GM19395 (cell line): ENCODE measurements around the gene UBL3.

Experiments used
- ATAC-seq: cut with Tn5 transposase; IDR thresholded peaks from one replicate; pipeline ENCODE4 v1.9.1; 2021; ENCODE audit warnings: mild to moderate bottlenecking, moderate library complexity; ENCODE audit not compliant: unreplicated experiment

The UBL3 gene

DNA sequence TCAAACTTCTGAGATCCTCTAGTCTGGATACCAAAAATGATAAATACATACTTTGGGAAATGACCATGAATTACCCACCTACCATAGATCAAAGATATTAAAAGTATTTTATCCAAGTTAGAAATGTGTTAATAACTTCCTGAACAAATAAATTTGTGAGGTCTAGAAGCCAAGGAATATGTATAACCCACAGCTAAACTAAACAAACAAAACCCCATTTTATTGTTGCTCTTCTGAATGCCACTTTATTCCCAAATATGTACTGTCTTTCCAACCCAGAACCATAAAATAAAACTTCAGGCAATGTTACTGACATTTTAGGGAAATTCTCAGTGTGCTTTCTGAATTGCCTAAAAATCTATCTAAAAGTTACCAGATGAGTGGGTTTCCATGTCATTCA is 35.1 kb downstream of the UBL3 start:
- no peak for ATAC-seq

DNA sequence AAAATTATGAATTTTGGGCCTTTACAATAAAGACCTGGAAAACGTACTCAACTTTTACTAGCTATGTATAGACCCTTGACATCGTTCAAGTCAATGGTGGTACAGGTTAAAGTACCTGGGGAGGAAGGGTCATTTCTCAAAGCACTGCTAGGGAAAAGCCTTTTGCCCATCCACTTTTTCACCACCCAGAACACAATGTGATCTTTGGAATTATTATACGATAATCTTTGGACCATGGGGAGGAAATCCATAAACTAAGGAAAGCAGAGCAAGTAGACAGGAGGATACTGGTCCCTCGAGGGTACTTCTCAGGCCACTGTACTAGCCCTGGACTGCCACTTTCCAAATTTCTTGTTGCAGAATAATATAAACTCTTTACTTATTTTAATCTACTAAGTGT is 39.5 kb downstream of the UBL3 start:
- ATAC-seq = no peak

DNA sequence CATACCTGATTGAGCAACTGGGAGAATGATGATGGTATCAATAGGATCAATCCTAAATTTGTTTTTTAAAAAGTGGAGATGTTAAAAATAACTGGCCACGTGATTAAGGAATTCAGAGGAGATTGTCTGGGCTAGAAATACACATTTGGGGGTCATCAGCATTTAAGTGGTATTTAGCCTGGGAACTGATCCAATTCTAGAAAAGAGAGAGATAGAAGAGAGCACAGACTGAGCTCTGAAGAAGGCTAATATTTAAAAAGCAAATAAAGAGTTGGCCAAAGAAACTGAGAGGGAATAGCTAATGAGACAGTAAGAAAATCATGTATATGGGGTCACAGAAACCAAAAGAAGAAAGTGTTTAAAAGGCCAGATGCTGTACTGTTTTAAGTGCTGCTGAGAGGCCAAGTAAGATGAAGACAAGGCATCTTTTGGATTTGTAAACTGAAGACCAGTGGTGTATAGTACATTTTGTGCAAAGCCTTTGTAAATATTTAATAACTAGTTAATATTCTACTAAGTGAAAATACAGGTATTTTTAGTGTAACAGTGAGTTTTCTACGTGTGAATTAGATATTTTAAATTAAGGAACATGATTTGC is 40.2 kb downstream of the UBL3 start:
- no peak for ATAC-seq

DNA sequence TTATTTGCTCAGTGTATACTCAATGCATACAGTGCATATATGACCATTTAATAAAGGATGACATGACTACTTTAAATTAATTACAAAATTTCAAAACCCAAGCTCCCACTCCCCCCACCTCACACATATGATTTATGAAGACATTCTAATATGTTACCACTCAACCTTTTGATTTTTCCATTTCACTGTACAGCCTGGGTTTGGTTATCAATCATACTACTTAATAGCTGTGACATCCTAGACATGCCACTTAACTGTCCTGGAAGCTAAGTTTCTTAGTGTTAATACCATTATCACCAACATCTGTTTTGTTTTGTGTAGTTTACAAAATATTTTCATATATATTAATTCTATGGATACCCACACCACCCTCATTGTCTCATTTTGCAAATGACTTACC is 42.2 kb downstream of the UBL3 start:
- no peak for ATAC-seq

DNA sequence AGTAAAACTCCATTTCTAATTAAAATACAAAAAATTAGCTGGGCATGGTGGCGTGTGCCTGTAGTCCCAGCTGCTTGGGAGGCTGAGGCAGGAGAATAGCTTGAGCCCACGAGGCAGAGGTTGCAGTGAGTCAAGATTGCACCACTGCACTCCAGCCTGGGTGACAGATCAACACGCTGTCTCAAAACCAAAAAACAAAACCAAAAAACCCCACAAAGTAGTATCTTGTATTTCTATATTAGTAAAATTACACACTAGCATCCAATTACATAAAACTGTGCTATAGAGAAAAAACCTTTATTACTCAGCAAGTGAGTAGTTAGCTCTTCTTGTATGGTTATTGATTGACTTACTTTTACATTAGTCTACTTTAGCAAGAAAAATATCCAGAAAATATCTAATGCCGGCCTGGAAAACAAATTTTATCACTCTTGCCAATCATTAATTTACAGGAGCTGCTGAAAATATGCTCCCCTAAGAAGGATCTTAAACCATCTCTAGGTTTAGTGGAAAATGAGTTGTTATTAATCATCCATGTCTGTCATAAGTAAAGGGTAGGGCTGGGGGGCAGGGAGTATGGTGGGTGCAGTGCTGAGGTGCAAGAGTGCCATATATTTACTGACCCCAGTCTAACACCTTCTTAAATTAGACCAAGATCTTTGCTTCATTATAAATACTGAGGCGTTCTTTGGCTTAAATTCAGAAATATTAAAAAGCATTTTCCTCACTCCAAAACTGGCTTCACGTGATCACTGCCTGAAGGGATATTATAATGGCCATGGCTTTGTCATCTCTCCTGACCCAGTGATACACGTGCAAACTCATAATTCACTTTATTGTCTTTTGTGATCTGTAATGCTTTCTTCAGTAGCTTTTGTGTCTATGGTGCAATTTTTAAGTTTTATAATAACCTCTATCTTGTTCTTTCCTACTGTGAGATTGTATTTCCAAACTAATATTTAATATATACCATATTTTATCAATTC is 44.1 kb downstream of the UBL3 start:
- ATAC-seq = no peak

DNA sequence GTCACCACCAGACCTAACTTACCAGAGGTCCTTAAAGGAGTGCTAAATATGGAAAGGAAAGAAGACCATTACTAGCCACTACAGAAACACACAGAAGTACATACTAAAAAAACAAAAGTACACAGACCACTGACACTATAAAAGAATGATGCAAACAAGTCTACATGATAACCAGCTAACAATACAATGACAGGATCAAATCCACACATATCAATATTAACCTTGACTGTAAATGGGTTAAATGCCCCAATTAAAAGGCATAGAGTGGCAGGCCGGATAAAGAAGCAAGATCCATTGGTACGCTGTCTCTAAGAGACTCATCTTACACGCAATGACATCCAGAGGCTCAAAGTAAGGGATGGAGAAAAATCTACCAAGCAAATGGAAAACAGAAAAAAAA is 47.2 kb downstream of the UBL3 start:
- no peak for ATAC-seq

DNA sequence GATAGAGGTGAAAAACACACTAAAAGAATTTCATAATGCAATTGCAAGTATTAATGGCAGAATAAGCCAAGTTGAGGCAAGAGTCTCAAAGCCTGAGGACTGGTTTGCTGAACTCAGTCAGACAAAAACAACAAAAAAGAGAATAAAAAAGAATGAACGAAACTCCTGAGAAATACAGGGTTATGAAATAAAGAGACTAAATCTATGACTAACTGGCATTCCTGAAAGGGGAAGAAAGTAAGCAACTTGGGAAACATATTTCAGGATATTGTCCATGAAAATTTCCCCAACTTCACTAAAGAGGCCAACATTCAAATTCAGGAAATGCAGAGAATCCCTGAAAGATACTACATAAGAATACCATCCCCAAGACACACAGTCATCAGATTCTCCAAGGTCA is 47.8 kb downstream of the UBL3 start:
- no peak for ATAC-seq

DNA sequence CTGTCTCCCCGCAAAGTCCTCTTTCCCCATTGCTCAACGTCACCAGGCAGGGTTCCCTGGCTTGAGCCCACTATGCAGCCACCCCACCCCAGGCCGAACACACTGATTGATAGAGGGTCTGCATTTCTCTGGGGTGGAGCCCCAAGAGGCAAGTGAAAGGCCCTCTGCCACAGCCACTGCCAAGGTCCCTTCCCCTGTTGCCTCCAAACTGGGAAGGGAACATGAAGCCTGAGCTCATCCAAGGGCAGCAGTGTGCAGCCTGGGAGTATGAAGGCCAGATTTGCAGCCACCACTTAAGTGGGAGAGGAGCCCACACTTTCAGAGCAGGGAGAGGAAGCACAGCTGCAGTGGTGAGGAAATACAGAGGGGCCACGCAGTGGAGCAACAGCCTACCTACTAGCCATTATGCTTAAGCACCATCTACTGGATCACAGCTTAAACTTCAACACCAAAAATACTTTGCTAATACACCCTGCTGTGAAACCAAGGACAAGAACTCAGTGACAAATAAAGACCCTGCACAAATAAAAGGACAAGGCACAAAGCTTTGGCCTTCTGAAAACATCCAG is 48.6 kb downstream of the UBL3 start:
- no peak for ATAC-seq

DNA sequence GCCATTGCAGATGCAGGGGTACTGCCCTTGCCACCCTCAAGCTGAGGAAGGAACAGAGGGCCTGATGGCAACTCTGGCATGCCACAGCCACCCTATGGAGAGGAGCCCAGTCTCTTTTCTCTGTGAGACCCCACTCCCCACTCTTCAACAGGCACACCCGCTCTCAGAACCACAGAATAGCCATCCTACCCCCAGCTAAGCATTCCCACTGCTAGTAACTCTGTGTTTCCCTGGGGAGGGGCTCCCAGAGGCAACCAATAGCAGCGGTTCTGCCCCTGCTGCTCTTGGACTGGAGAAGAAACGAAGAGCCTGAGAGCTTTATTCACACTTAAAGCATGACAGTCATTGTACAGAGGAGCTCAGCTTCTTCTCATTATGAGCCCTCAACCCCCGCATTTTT is 49.3 kb downstream of the UBL3 start:
- ATAC-seq = no peak

DNA sequence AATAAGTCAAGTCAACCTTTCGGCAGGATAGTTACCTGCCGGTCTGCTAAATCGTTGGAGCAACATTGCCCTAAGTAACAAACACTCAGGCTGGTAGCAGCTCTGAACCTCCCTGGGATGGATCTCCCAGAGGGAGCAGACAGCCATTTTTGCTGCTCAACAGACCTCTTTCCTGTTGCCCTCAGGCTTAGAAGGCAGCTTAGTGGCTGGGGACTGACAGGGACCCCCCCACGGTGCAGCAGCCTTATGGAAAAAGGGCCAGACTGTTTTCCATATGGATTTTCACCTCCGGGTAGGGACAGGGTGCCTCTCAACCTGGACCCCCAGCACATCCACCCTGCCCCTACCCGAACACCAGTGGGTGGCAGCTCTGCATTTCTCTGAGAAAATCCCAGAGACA is 49.7 kb downstream of the UBL3 start:
- no peak for ATAC-seq

DNA sequence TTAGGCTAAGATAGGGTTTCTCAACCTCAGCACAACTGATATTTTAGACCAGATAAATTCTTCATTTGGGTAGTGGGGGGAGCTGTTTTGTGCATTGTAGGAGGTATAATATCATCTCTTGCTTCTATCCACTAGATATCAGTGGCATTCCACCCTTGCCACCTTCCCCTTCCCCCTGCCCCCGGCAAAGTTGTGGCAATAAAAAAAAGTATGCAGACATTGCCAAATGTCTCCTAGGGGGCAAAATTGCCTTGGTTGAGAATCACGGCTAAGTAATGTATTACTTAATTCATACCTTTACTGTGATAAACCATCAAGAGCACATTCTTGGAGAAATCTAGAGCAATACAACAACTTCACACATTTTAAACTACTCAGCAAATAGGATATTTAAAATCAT is 51.4 kb downstream of the UBL3 start:
- ATAC-seq = no peak

DNA sequence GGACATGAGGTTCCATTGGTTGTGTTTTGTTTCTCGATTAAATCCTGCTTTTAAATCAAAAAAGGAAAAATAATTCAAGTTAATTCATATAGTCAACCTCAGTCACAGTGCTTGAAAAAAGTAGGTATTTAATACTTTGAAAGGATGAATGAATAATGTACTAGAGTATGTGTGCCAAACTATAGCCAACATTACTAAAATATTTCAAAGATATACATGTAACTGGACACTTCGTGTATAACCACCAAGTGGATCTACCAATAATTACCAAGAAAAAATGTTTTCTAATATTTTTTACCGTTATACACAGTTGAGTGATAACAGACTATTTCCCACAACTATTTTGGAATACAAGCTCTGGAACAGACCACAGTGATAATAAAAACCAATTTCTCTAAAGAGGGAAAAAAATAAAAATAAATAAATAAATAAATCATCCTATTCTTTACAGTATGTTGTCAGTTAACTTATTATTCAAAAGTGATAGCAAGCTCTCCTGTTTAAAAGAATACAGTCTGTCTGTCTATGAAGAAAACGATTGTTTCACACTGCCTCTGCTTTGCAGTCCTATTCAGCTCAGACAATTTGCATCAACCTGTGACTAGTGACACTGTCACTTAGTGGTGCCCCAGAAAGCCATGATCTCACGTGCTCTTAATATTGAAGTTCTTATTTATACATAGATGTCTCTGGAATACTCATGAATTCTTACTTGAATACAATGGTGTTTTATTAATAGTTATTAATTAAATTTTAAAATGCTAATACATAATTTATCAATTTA is 58.2 kb downstream of the UBL3 start:
- no peak for ATAC-seq

DNA sequence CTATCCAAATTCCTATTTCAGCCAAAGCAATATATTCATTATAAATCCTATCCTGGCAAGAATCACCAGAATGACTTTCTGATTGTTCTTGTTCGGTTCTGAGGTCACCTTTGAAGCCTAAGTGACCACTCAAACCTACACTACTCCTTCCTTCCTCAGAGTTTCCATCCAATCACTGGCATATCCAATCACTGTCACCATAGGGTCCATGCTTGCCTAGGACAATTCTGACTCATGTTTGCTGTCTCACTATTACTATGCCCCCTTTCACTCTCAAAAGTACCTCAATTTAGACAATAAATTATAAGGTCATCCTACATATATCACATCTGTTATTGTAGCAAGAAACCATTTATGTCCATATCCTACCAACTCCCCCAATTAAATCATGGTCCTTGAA is 58.9 kb downstream of the UBL3 start:
- ATAC-seq = no peak

DNA sequence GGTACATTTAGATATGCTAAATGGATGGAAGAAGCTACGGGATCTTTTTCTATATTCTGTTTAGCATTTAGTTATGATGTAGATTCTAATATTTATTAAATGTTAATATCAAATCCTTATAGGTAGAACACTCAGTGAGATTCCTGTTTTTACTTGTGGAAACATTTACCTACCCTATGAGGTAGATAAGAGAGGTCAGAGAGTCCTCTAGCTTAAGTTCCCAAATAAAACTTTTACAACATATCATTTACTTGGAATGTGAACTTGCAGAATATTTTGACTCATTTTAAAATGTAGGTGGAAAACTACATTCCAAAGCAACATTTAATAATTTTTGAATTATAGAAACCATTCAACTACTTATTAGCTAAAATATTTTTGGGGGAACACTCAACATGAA is 63.7 kb downstream of the UBL3 start:
- no peak for ATAC-seq

DNA sequence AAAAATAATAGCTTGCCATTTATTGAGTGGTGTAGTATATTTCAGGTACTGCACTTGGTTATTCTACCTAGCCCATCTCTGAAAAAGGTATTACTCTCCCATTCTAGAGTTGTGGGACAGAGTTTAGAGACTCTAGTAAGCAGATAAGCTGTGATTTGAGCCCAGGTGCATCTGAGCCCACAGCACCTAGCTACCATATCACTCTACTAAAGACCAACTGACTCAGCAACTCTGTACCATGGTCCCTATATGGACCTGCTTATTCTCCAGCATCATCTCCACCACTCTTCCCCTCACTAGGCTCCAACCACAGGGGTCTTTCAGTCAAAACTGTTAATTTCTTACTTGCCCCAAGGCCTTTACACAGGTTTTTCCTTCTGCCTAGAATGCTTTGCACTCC is 64.4 kb downstream of the UBL3 start:
- ATAC-seq = no peak

DNA sequence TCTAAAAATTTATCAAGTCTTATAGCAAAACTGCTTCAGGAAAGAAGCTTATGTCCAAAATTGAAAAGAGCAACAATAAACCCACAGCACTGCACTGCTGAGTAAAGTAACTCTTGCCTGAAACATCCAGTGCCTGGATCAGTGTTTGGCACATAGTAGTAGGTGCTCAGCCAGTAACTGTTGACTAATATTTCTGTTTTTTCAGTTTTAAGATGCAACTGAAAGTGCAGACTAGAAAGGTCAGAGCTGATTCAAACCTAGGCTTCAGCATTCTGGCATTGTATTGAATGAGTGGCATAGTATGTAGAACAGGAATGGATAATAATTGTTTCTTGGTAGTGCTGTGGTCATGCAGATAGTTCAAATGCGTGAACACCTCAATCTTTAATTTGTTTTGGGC is 67.6 kb downstream of the UBL3 start:
- ATAC-seq = peak; percentile 58

DNA sequence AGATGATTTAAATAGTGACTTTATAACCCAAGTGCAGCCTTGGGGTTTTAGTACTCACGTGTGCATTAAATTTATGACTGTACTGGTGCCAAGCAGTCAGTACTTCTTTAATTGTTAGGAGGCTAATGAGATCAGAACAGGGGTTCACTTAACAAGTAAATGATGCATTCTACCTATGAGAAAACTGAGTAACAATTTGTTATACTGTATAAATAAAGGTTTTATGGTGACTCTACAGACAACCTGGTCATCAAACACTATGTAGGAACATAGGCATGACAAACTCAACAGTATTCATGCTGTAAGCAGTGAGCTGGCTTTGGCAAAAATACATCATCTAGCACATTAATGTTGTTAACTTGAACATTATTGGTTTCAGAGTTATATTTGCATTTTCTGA is 75.6 kb downstream of the UBL3 start:
- no peak for ATAC-seq

DNA sequence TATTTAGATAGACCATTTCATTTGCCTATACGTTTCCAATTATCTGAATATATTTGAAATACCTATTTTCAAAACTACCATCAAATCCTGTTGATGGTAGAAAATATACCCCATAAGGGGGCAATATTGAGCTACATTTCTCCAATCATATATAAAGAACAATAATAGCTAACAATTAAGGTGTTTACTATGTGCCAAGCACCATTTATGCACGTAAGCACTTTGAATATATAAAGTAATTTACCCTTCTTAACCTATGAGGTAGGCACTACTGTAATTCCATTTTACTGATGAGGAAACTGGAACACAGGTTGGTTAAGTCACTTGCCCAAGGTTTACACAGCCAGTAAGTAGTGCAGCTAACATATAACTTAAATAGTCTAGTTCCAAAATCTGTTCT is 79.2 kb downstream of the UBL3 start:
- no peak for ATAC-seq

DNA sequence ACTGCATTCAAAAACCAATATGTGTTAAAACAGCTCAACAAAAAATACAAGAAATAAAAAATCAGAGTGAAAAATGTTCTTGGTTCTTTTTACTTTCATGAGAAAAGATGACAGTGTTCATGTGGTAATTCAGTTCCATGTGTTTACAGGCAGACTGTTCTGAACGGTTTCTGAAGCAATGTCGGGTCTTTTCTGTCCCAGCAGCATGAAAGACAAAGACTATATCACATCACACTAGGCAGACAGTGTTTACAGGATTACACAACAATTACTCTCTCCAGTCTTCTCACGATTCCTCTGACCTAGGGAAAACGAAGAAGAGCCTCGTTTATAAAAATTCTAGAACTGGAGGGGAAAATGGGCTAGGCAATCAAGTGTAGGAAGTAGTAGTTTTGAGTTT is 83.4 kb downstream of the UBL3 start:
- no peak for ATAC-seq

DNA sequence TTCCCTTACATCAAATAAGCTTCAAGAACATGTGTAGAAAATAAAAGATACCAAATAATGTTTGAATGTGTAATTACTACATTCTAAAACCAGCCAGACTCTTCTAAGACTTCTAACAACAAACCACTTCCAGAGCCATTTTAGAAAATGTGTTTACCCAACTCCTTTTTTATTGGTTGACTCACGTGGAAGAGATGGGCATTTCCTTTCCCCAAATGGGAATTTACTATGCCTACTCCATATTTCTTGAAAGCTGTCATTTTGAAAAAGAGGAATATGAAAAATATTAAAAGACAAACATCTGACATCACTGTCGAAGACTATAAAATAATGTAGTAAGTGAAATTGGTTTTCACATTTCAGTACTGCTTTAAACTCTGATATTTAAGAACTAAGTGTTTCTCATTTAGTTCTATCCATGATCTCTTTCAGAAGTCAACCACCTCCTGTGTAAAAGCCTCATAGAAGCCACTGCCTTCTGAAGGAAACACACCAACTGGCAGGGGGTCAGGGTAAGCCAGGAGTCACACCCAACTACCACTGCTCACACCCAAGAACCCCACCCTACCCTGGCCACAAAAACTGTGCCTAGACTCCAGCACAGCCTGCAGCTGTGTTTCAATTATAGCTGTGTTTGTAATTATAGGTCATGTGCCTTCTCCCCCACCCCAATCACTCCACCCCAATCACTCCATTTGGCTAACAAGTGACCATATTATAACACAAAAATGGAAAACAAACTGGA is 86.8 kb downstream of the UBL3 start:
- ATAC-seq = no peak

DNA sequence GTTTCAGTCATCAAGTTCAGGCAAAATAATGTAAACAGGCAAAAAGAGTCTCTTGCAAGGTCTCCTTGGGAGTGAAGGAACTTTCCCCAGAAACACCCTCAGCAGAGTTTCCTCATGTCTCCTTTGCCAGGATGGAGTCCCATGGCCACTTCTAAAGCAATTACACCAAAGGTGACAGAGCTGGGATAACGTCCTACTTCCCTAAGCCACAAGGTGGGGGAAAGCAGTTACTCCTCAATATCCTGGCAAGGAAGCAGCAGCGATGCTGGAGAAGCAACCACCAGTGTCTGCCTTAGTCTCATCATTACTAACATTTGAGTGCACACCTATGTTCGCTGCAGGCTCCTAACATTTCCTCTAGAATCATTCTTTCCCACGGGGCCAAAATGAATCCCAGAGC is 88.6 kb downstream of the UBL3 start:
- ATAC-seq = no peak
